ENCODE results near the gene SNX21.

Gene SNX21

GRCh38 chr20:45848421-45848820 is 14.8 kb downstream of the SNX21 start:
- H3K27ac ChIP-seq, result no peak overlapping the region
- no peak for DNase-seq (ENCODE audit: low read depth, low spot score)

- no peak for DNase-seq (ENCODE audit: low read depth, low spot score)
- H3K27ac ChIP-seq, result no peak overlapping the region
Measured at GRCh38 chr20:45848969-45849582, 15.5 kb downstream of the SNX21 start.

DNA sequence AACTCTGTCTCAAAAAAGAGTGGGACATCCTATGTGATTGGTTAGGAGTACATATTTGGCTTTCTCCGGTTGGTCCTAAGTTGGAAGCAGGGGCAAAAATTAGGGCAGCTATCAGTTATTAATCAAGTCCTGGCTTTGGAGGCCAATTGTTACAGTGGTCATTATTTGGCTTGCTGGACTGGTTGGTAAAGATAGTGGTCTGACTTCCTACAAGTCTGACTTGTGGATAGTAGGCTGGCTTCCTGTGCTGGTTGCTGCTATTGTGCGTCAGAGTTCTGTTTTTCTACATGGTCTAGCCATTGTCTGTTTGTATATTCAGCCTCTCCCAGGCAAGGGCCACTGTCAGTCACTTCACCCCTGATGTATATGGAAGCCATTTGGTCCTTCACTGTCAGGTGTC is 16.6 kb downstream of the SNX21 start:
- DNase-seq (ENCODE audit: low read depth, low spot score), result no peak
- no peak overlapping the region for H3K27ac ChIP-seq

GRCh38 chr20:45850926-45851325 is 17.3 kb downstream of the SNX21 start:
- no peak for DNase-seq (ENCODE audit: low read depth, low spot score)

DNA sequence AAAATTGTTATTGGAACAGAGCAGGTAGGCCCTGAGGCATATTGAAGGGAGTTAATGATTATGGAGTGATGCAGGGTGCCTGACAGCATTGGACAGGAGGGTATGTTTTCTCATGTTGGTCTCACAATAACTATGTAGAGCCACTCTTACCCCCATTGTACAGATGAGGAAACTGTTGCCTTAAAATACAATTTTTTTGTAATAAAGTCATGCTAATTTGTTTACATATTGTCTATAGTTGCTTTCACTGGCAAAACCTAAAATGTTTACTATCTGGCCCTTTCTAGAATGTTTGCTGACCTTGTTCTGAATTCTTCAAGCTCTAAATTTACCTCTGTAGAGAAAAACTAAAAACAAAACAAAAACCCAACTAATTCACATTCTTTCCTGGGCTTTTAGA is 17.9 kb downstream of the SNX21 start:
- DNase-seq (ENCODE audit: low read depth, low spot score), result no peak
- H3K27ac ChIP-seq, result no peak overlapping the region

More at GRCh38 chr20:45850926-45851325, 17.3 kb downstream of the SNX21 start:
- no peak overlapping the region for H3K27ac ChIP-seq

- H3K27ac ChIP-seq, result no peak overlapping the region
- no peak for DNase-seq (ENCODE audit: low read depth, low spot score)
Measured at GRCh38 chr20:45852326-45852725, 18.7 kb downstream of the SNX21 start.

GRCh38 chr20:45853484-45853883 is 19.9 kb downstream of the SNX21 start:
- no peak overlapping the region for H3K27ac ChIP-seq
- DNase-seq (ENCODE audit: low read depth, low spot score), result no peak

GRCh38 chr20:45857114-45857881 is 23.7 kb downstream of the SNX21 start, which contains the start of the genes ACOT8 and ZSWIM3:
Gene ACOT8, minus strand, starts transcription at chr20:45857392. Its CDS starts 77 bp downstream, at chr20:45857315.
Gene ZSWIM3, plus strand, starts transcription at chr20:45857614. Its CDS starts 212 bp downstream, at chr20:45857826.
- peak within 1 kb of the TSS; percentile 44 for H3K27ac ChIP-seq
- DNase-seq (ENCODE audit: low read depth, low spot score), result peak; percentile 100

GRCh38 chr20:45857882-45858216 is 24.2 kb downstream of the SNX21 start:
- DNase-seq (ENCODE audit: low read depth, low spot score), result no peak
- H3K27ac ChIP-seq, result peak overlapping the region; percentile 44

- DNase-seq (ENCODE audit: low read depth, low spot score), result no peak
- H3K27ac ChIP-seq, result no peak overlapping the region
Measured at GRCh38 chr20:45859916-45860315, 26.3 kb downstream of the SNX21 start.

DNA sequence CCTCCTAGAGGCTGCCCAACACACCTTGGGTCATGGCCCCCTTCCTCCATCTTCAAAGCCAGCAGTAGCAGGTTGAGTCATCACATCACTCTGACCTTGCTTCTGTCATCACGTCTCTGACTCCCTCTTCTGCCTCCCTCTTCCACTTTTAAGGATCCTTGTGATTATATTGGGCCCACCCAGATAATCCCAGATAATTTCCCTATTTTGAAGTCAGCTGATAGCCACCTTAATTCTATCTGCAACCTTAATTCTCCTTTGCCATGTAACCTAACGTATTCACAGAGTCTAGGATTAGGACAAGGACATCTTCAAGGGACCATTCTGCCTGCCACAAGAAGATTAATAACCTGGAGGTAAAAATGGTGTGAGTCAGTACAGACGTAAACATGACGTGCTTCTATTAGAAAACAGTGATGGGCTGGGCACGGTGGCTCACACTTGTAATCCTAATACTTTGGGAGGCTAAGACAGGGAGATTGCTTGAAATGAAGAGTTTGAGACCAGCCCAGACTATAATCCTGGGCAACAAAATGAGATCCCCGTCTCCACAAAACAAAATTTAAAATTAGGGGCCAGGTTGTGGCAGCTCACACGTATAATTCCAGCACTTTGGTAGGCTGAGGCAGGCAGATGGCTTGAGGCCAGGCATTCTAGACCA is 27.1 kb downstream of the SNX21 start:
- no peak overlapping the region for H3K27ac ChIP-seq
- DNase-seq (ENCODE audit: low read depth, low spot score), result no peak

DNA sequence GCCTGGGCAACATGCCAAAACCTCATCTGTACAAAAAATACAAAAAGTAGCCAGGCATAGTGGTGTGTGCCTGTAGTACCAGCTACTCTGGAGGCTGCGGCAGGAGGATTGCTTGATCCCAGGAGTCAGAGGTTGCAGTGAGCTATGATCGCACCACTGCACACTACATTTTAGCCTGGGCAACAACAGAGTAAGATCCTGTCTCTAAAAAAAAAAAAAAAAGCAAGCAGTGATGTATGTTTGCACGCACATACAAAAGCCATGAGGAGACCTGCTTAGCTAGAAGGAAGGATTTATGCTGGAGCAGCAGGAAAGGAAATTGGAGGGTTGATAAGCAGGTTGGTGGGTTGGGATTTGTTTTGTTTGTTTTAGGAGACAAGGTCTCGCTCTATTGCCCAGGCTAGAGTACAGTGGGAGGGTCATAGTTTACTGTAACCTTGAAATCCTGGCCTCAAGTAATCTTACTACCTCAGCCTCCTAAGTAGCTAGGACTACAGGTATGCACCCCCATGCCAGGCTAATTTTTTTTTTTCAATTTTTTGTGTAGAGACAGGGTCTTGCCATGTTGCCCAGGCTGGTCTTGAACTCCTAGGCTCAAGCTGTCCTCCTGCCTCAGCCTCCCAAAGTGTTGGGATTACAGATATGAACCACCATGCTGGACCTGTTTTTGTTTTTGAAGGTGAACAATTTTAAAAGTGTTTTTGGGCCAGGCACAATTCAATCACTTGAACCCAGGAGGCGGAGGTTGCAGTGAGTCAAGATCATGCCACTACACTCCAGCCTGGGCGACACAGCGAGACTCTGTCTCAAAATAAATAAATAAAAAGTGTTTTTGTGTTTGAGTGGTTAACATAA is 27.8 kb downstream of the SNX21 start:
- no peak overlapping the region for H3K27ac ChIP-seq
- DNase-seq (ENCODE audit: low read depth, low spot score), result no peak

GRCh38 chr20:45863543-45864470 is 30.2 kb downstream of the SNX21 start:
- H3K27ac ChIP-seq, result no peak overlapping the region
- DNase-seq (ENCODE audit: low read depth, low spot score), result no peak

GRCh38 chr20:45866454-45866853 is 32.9 kb downstream of the SNX21 start:
- no peak for DNase-seq (ENCODE audit: low read depth, low spot score)

GRCh38 chr20:45867136-45867818 is 33.7 kb downstream of the SNX21 start:
- no peak overlapping the region for H3K27ac ChIP-seq
- DNase-seq (ENCODE audit: low read depth, low spot score), result no peak

More at GRCh38 chr20:45866454-45866853, 32.9 kb downstream of the SNX21 start:
- H3K27ac ChIP-seq, result no peak overlapping the region

DNA sequence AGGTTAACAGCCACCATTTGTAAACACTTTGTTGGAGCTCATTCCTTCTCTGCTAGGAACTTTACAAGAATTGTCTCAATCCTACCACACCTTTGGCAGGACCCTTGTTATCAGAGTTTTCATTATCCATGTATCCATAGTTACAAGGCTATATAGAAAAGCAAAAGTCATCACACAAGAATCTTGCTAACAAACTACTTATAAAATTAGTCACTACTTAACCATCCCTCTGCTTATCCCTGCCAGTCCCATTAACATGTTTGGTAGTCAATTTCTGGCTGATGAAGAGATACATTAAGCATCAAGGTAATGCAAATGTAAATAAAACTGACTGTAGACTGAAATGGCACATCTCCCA is 34.2 kb downstream of the SNX21 start:
- H3K27ac ChIP-seq, result no peak overlapping the region
- DNase-seq (ENCODE audit: low read depth, low spot score), result peak; percentile 8

DNA sequence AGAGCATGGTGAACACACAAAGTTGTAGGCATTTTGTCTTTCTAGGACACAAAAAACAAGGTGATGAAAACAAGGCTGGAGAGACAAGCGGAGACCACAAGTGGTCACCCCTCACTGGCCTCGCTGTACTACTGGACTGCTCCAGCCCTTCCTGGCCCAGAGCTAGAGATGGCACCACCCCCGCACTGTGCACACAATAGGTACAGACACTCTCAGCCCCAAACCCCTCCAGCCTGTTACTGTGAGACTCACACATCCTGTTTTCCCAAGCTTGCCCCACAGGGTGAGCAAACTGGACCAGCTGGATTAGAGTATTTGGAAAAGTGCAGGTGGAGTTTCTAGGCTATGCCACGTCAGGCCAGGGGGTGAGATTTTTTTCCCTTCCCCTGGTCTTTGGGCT is 39.0 kb downstream of the SNX21 start:
- no peak overlapping the region for H3K27ac ChIP-seq
- DNase-seq (ENCODE audit: low read depth, low spot score), result no peak

DNA sequence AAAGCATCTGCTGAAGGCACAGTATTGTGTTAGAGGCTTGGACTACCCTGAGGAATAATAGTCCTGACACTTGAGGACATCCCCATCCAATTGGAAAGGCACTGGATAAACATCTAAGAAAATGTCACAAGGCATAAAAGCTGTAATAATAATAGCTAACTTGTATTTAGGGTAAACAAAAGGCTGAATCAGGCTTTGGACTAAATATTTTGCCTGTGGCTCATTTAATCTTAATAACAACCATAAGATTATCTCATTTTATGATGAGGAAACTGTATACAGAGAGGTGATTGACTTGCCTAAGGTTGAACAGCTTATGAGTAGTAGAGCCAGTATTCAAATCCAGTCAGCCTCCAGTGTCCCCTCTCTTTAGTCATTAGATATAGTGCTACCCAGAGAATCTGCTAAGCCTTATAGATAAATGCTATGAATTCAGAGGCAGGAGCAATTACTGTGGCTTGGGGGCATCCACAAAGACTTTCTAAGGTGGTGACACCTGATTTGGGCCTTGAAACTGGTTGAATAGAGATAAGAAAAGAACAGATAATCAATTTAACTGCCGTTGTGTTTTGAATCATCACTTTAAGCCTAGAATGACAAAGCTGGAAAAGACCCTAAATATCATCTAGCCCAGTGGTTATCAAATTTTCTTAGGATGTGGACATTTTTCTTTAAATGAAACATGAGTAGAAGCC is 40.0 kb downstream of the SNX21 start:
- no peak for DNase-seq (ENCODE audit: low read depth, low spot score)
- no peak overlapping the region for H3K27ac ChIP-seq
